ENCODE measurements around the gene CCDC40. TPM values are rescaled to one million over a fixed set of nuclear protein-coding genes. Genes with fewer than 3 reads are reported as not detected.

The CCDC40 gene
- total RNA-seq, 2 donors from 2014 or later: 21.7 to 38.9 TPM

GRCh38 chr17:80063830-80064585 lies 27.6 kb downstream of the CCDC40 start:
- H3K27me3 ChIP-seq (ENCODE audit: control insufficient read depth, insufficient read depth, low read length, poor library complexity, severe bottlenecking): no peaks in the 10 kb centered on the region
- 92 to 94% methylated on average over 25 to 27 of the region's 27 CpGs for WGBS, 2 experiments (ENCODE audit: insufficient coverage in 1 of 2, insufficient read length in 1 of 2)
- H3K4me1 ChIP-seq (ENCODE audit: control insufficient read depth, insufficient read depth, low read length): peaks cover 15% of the 10 kb centered on the region
- no peaks in the 10 kb centered on the region for H3K9me3 Mint-ChIP-seq
- H3K4me3 ChIP-seq (ENCODE audit: low read length): no peak overlapping the region
- H3K4me1 Mint-ChIP-seq: peaks cover 35% of the 10 kb centered on the region
- no peak for TF ChIP-seq CTCF (conservative IDR thresholded peaks at IDR 0.05)
- no peak overlapping the region for H3K27ac ChIP-seq (ENCODE audit: low read depth, low read length)
- H3K27ac Mint-ChIP-seq: no peak overlapping the region
- no peaks in the 10 kb centered on the region for H3K36me3 ChIP-seq (ENCODE audit: control insufficient read depth, insufficient read depth, low read length)
- H3K27me3 Mint-ChIP-seq (ENCODE audit: insufficient read depth): no peaks in the 10 kb centered on the region
- no peak for DNase-seq
- H3K9me3 ChIP-seq (ENCODE audit: control insufficient read depth, low read length): no peaks in the 10 kb centered on the region
- H3K36me3 Mint-ChIP-seq (ENCODE audit: low read depth): peaks cover 18% of the 10 kb centered on the region
- H3K9ac ChIP-seq (ENCODE audit: extremely low read depth, low read length, poor library complexity, severe bottlenecking): no peak overlapping the region
- H3K4me3 Mint-ChIP-seq: no peak overlapping the region

- H3K36me3 ChIP-seq (ENCODE audit: control insufficient read depth, insufficient read depth, low read length): no peaks in the 10 kb centered on the region
- Mint-ChIP-seq H3K27me3 (ENCODE audit: insufficient read depth) (no peaks in the 10 kb centered on the region), H3K4me1 (peaks cover 38% of the 10 kb centered on the region), H3K36me3 (ENCODE audit: low read depth) (peaks cover 16% of the 10 kb centered on the region), H3K9me3 (no peaks in the 10 kb centered on the region), H3K4me3 (no peak overlapping the region), H3K27ac (no peak overlapping the region)
- no peak for TF ChIP-seq CTCF (conservative IDR thresholded peaks at IDR 0.05)
- no peak overlapping the region for H3K4me3 ChIP-seq (ENCODE audit: low read length)
- H3K27ac ChIP-seq (ENCODE audit: low read depth, low read length): no peak overlapping the region
- WGBS, 2 experiments (ENCODE audit: insufficient coverage in 1 of 2, insufficient read length in 1 of 2): 90 to 95% methylated on average over 4 to 8 of the region's 8 CpGs
- H3K9me3 ChIP-seq (ENCODE audit: control insufficient read depth, low read length): no peaks in the 10 kb centered on the region
- H3K27me3 ChIP-seq (ENCODE audit: control insufficient read depth, insufficient read depth, low read length, poor library complexity, severe bottlenecking): no peaks in the 10 kb centered on the region
- H3K9ac ChIP-seq (ENCODE audit: extremely low read depth, low read length, poor library complexity, severe bottlenecking): no peak overlapping the region
- peaks cover 19% of the 10 kb centered on the region for H3K4me1 ChIP-seq (ENCODE audit: control insufficient read depth, insufficient read depth, low read length)
- no peak for DNase-seq
Measured at GRCh38 chr17:80064696-80065095, 28.3 kb downstream of the CCDC40 start.

GRCh38 chr17:80065478-80066170 lies 29.2 kb downstream of the CCDC40 start:
- peak; percentile 49 for TF ChIP-seq CTCF (conservative IDR thresholded peaks at IDR 0.05)
- Mint-ChIP-seq H3K27ac (peak overlapping the region; percentile 82), H3K36me3 (ENCODE audit: low read depth) (peaks cover 10% of the 10 kb centered on the region), H3K9me3 (no peaks in the 10 kb centered on the region), H3K4me3 (peak overlapping the region; percentile 31), H3K4me1 (peaks cover 38% of the 10 kb centered on the region), H3K27me3 (ENCODE audit: insufficient read depth) (no peaks in the 10 kb centered on the region)
- peaks cover 19% of the 10 kb centered on the region for H3K4me1 ChIP-seq (ENCODE audit: control insufficient read depth, insufficient read depth, low read length)
- DNase-seq: peak; percentile 79
- no peaks in the 10 kb centered on the region for H3K9me3 ChIP-seq (ENCODE audit: control insufficient read depth, low read length)
- H3K36me3 ChIP-seq (ENCODE audit: control insufficient read depth, insufficient read depth, low read length): no peaks in the 10 kb centered on the region
- no peak overlapping the region for H3K9ac ChIP-seq (ENCODE audit: extremely low read depth, low read length, poor library complexity, severe bottlenecking)
- WGBS, 2 experiments (ENCODE audit: insufficient coverage in 1 of 2, insufficient read length in 1 of 2): 75 to 85% methylated on average over 8 to 32 of the region's 32 CpGs
- H3K27me3 ChIP-seq (ENCODE audit: control insufficient read depth, insufficient read depth, low read length, poor library complexity, severe bottlenecking): no peaks in the 10 kb centered on the region
- H3K27ac ChIP-seq (ENCODE audit: low read depth, low read length): peak overlapping the region; percentile 4
- H3K4me3 ChIP-seq (ENCODE audit: low read length): no peak overlapping the region

Measured in endodermal cell (in vitro differentiated cells).